ENCODE results near the gene TUBB4B.
A peak's percentile ranks its signal among the peaks of the same experiment; 100 is the strongest.
"Not testable (repeated sequence)": the region's sequence is repeated elsewhere in the genome, so short reads cannot be mapped to it uniquely, and the experiment has no call there.

Gene TUBB4B

GRCh38 chr9:137253717-137254623, 12.9 kb downstream of the TUBB4B start:
- DNase-seq: no peak

DNA sequence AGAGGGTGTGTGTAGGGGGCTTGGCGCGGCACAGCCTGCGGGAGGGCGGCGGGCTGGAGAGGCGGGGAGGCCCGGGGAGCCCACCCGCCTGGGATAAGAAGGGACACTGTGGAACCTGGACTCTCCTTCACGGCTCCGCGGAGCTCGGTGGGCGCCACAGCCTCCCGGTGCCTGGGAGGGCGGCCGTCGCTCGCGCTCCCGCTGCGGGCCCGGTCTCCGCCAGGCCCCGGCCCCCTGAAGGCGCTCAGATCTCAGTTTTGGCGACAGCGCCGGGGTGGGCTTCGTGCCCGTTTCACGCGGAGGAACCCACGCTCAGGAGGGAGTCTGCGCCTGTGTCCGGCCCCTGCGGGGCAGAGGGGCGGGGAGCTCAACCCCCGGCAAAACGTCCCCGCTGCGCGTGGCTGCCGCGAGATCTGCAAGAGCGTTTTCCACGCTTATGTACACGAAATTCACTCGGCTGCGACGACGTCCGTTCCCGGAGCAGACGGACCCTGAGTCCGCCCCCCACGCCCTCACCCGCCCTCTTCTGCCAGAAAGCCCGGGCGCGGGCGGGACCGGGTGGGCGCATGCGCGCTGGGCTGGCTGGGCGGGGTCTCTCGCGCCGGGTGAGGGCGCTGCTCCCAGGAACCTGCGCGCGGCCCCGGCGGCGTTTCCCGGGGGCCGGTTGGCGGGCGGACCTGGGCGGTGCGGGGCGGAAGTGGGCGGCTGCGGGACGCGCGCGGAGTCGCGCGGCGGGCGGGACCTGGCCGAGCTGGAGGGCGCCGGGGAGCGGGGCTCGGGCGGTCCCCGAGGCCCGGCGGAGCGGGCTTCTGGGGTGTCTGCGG, 13.7 kb downstream of the TUBB4B start, which contains the start of gene NELFB:
NELFB (plus strand) TSS at position 704 of the 824 bp plus-strand sequence.
- peak; percentile 100 for DNase-seq

DNA sequence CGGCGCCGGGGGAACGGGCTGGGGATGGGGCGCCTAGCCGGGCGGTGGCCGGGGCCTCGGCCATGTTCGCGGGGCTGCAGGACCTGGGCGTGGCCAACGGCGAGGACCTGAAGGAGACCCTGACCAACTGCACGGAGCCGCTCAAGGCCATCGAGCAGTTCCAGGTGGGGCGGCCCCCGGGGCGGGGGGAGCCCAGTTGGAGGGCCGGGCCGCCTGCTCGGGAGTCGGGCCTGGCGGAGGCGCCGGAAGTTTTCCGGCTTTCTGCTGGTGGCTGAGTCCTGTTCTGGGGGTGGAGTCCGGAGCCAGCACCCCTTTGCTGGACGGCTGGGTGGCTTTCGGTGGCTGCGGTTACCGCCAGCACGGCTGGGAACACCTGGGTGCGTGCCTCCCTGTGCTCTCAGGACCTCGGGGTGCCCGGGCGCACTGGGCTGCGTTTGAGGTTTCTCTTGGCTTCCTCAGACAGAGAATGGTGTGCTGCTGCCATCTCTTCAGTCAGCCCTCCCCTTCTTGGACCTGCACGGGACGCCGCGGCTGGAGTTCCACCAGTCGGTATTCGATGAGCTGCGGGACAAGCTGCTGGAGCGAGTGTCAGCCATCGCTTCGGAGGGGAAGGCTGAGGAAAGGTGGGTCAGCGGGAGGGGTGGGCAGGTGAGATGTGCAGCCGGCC, 14.5 kb downstream of the TUBB4B start:
- DNase-seq: peak; percentile 77

DNA sequence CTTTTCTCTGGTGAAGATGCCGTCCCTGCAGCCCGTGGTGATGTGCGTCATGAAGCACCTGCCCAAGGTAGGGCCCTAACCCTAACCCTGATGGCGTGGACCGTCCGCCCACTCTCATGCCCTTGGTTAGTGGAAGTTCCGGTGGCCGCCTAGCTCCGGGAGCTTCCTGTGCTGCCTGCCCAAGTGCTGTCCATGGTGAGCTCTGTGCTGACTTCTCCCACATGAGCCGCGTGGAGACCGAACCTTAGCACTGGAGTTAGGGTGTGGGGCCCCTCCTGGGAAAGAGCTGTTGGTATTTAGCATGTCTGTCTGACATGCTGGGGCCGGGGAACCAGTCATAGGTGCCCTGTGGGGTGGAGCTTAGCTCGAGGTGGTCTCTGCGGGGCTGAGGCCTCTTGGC, 15.3 kb downstream of the TUBB4B start:
- DNase-seq: no peak

- DNase-seq: no peak
These were observed 15.8 kb downstream of the TUBB4B start for GRCh38 chr9:137256856-137257255.

DNA sequence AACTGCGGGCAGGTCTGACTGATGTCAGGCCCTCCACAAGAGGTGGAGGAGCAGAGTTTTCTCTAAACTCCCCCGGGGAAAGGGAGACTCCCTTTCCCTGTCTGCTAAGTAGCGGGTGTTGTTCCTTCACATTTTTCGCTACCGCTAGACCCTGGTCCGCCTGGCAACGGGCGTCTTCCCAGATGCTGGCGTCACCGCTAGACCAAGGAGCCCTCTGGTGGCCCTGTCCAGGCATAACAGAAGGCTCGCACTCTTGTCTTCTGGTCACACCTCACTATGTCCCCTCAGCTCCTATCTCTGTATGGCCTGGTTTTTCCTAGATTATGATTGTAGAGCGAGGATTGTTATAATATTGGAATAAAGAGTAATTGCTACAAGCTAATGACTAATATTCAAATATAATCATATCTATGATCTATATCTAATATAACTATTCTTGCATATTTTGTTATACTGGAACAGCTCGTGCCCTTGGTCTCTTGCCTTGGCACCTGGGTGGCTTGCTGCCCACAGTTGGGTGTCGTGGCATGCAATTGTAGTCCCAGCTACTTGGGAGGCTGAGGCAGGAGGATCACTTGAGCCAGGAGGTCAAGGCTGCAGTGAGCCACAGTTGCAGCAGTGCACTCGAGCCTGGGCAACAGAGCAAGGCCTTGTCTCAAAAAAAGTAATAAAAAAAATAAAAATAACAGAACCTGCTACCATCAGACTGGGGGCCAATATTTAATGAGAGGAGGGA, 21.3 kb downstream of the TUBB4B start:
- not testable (repeated sequence) for DNase-seq

- no peak for DNase-seq
These were observed 21.8 kb downstream of the TUBB4B start for GRCh38 chr9:137262909-137263285.

- no peak for DNase-seq
These were observed 22.4 kb downstream of the TUBB4B start for GRCh38 chr9:137263506-137263905.

- DNase-seq: no peak
These were observed 23.0 kb downstream of the TUBB4B start for GRCh38 chr9:137264067-137264466.

DNA sequence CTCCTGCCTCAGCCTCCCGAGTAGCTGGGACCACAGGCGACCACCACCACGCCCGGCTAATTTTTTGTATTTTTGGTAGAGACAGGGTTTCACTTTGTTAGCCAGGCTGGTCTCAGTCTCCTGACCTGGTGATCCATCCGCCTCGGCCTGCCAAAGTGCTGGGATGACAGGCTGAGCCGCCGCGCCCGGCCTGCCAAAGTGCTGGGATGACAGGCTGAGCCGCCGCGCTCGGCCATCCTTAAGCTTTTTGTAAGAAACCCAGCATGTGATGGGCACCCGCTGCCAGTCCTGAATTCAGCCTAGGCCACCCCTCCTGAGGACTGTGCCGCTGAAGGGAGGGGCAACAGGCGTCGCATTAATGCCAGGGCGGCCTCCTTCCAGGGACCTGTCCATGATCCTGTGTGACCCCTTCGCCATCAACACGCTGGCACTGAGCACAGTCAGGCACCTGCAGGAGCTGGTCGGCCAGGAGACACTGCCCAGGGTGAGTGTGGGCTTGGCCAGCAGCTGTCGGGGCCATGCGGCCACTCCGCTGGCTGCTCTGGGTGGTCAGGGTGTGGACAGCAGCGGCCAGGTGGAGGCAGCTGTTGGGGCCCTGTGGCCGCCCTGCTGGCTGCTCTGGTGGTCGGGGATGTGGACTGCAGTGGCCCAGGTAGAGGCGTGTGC, 24.5 kb downstream of the TUBB4B start:
- DNase-seq: no peak

DNA sequence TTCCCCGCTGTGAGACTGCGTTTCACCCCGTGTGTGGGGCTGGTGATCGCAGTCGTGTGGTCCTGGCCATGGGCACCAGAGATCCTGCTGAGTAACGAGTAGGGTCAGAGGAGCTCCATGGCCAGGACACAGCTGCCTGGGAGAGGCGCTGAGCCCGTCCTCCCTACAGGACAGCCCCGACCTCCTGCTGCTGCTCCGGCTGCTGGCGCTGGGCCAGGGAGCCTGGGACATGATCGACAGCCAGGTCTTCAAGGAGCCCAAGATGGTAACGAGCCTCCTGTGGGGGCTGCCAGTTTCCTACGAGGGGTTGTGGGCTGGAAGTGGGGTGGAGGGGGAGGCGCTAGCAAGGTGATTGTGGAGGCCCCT, 25.1 kb downstream of the TUBB4B start:
- no peak for DNase-seq

GRCh38 chr9:137266585-137267453, 25.7 kb downstream of the TUBB4B start:
- no peak for DNase-seq

- no peak for DNase-seq
These were observed 26.9 kb downstream of the TUBB4B start for GRCh38 chr9:137267933-137268355.

GRCh38 chr9:137268538-137269201, 27.6 kb downstream of the TUBB4B start:
- DNase-seq: no peak

DNA sequence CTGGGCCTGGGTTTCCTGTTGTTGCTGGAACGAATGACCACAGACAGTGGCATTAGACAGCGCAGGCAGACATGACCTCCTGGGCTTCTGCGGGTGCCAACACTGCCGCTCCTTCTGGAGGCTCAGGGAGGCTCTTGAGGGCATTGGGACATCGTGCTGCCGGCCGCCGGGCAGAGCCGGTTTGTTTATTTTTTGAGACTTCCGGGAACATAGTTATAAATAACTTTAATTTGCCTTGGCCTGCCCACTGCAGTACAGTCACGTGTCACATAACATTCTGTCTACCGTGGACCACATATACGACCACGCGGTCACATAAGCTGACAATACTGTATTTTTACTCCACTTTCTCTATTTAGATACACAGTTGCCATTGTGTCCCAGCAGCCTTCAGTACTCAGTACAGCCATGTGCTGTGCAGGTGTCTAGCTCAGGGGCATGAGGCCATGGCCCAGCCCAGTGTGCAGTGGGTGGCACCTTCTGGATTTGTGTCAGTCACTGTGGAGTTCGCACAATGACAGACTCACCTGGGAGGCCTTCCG, 28.2 kb downstream of the TUBB4B start:
- no peak for DNase-seq

- no peak for DNase-seq
These were observed 30.0 kb downstream of the TUBB4B start for GRCh38 chr9:137270929-137271695.

DNA sequence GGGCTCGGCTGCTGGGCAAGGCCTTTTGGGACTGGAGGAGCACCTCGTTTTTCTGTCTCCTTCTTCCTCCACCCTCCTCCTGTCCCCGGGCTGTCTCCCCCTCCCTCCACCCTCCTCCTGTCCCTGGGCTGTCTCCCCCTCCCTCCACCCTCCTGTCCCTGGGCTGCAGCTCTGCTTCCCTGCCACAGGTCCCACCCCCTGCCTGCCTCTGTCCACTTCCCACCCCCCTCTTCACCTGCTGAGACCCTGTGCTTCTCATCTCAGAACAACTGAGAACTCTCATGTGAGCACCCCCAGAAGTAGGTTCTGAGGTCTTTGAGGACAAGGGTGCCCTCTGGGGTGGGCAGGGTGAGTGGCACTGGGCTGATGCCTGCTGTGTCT, 30.6 kb downstream of the TUBB4B start:
- no peak for DNase-seq

GRCh38 chr9:137272241-137273094, 31.4 kb downstream of the TUBB4B start:
- no peak for DNase-seq
